Measurements from ENCODE around the gene CACNA1C.

CACNA1C gene

GRCh38 chr12:2190896-2191533 is 138.2 kb downstream of the CACNA1C start:
- no peak overlapping the region for H3K27ac ChIP-seq (ENCODE audit: low read depth in 2 of 2, low read length in 2 of 2)
- no peaks in the 10 kb centered on the region for H3K27me3 ChIP-seq (ENCODE audit: control insufficient read depth in 2 of 2, insufficient read depth in 2 of 2, low read length in 2 of 2)
- no peaks in the 10 kb centered on the region for H3K9me3 ChIP-seq (ENCODE audit: control insufficient read depth in 2 of 2, low read length in 2 of 2)
- H3K4me3 ChIP-seq (ENCODE audit: low read length in 2 of 2), result no peak overlapping the region
- H3K4me1 ChIP-seq (ENCODE audit: control insufficient read depth in 2 of 2, insufficient read depth in 2 of 2, low read length in 2 of 2), result no peaks in the 10 kb centered on the region
- H3K9ac ChIP-seq (ENCODE audit: low read depth in 1 of 2, low read length in 2 of 2), result no peak overlapping the region
- H3K36me3 ChIP-seq (ENCODE audit: control insufficient read depth in 2 of 2, insufficient read depth in 2 of 2, low read length in 2 of 2), result no peaks in the 10 kb centered on the region

- H3K27ac ChIP-seq (ENCODE audit: low read depth in 2 of 2, low read length in 2 of 2), result no peak overlapping the region
These were observed 138.9 kb downstream of the CACNA1C start for GRCh38 chr12:2191534-2192153.

GRCh38 chr12:2192231-2192630 is 139.4 kb downstream of the CACNA1C start:
- no peaks in the 10 kb centered on the region for H3K27me3 ChIP-seq (ENCODE audit: control insufficient read depth in 2 of 2, insufficient read depth in 2 of 2, low read length in 2 of 2)
- H3K4me1 ChIP-seq (ENCODE audit: control insufficient read depth in 2 of 2, insufficient read depth in 2 of 2, low read length in 2 of 2), result no peaks in the 10 kb centered on the region
- H3K9ac ChIP-seq (ENCODE audit: low read depth in 1 of 2, low read length in 2 of 2), result no peak overlapping the region
- no peaks in the 10 kb centered on the region for H3K9me3 ChIP-seq (ENCODE audit: control insufficient read depth in 2 of 2, low read length in 2 of 2)
- no peak overlapping the region for H3K27ac ChIP-seq (ENCODE audit: low read depth in 2 of 2, low read length in 2 of 2)
- H3K4me3 ChIP-seq (ENCODE audit: low read length in 2 of 2), result no peak overlapping the region
- no peaks in the 10 kb centered on the region for H3K36me3 ChIP-seq (ENCODE audit: control insufficient read depth in 2 of 2, insufficient read depth in 2 of 2, low read length in 2 of 2)

More at GRCh38 chr12:2191534-2192153, 138.9 kb downstream of the CACNA1C start:
- Histone ChIP-seq H3K36me3 (ENCODE audit: control insufficient read depth in 2 of 2, insufficient read depth in 2 of 2, low read length in 2 of 2) (no peaks in the 10 kb centered on the region), H3K4me3 (ENCODE audit: low read length in 2 of 2) (no peak overlapping the region), H3K9ac (ENCODE audit: low read depth in 1 of 2, low read length in 2 of 2) (no peak overlapping the region), H3K9me3 (ENCODE audit: control insufficient read depth in 2 of 2, low read length in 2 of 2) (no peaks in the 10 kb centered on the region), H3K4me1 (ENCODE audit: control insufficient read depth in 2 of 2, insufficient read depth in 2 of 2, low read length in 2 of 2) (no peaks in the 10 kb centered on the region), H3K27me3 (ENCODE audit: control insufficient read depth in 2 of 2, insufficient read depth in 2 of 2, low read length in 2 of 2) (no peaks in the 10 kb centered on the region)

GRCh38 chr12:2194060-2194459 is 141.3 kb downstream of the CACNA1C start:
- no peak overlapping the region for H3K27ac ChIP-seq (ENCODE audit: low read depth in 2 of 2, low read length in 2 of 2)
- H3K27me3 ChIP-seq (ENCODE audit: control insufficient read depth in 2 of 2, insufficient read depth in 2 of 2, low read length in 2 of 2), result no peaks in the 10 kb centered on the region
- H3K4me3 ChIP-seq (ENCODE audit: low read length in 2 of 2), result no peak overlapping the region
- no peaks in the 10 kb centered on the region for H3K36me3 ChIP-seq (ENCODE audit: control insufficient read depth in 2 of 2, insufficient read depth in 2 of 2, low read length in 2 of 2)
- no peak overlapping the region for H3K9ac ChIP-seq (ENCODE audit: low read depth in 1 of 2, low read length in 2 of 2)
- no peaks in the 10 kb centered on the region for H3K9me3 ChIP-seq (ENCODE audit: control insufficient read depth in 2 of 2, low read length in 2 of 2)
- no peaks in the 10 kb centered on the region for H3K4me1 ChIP-seq (ENCODE audit: control insufficient read depth in 2 of 2, insufficient read depth in 2 of 2, low read length in 2 of 2)

GRCh38 chr12:2194571-2194970 is 141.8 kb downstream of the CACNA1C start:
- Histone ChIP-seq H3K27me3 (ENCODE audit: control insufficient read depth in 2 of 2, insufficient read depth in 2 of 2, low read length in 2 of 2) (no peaks in the 10 kb centered on the region), H3K4me1 (ENCODE audit: control insufficient read depth in 2 of 2, insufficient read depth in 2 of 2, low read length in 2 of 2) (no peaks in the 10 kb centered on the region), H3K36me3 (ENCODE audit: control insufficient read depth in 2 of 2, insufficient read depth in 2 of 2, low read length in 2 of 2) (no peaks in the 10 kb centered on the region), H3K4me3 (ENCODE audit: low read length in 2 of 2) (no peak overlapping the region), H3K9me3 (ENCODE audit: control insufficient read depth in 2 of 2, low read length in 2 of 2) (no peaks in the 10 kb centered on the region), H3K9ac (ENCODE audit: low read depth in 1 of 2, low read length in 2 of 2) (no peak overlapping the region), H3K27ac (ENCODE audit: low read depth in 2 of 2, low read length in 2 of 2) (no peak overlapping the region)

GRCh38 chr12:2195085-2195484 is 142.3 kb downstream of the CACNA1C start:
- Histone ChIP-seq H3K4me1 (ENCODE audit: control insufficient read depth in 2 of 2, insufficient read depth in 2 of 2, low read length in 2 of 2) (no peaks in the 10 kb centered on the region), H3K9me3 (ENCODE audit: control insufficient read depth in 2 of 2, low read length in 2 of 2) (no peaks in the 10 kb centered on the region), H3K36me3 (ENCODE audit: control insufficient read depth in 2 of 2, insufficient read depth in 2 of 2, low read length in 2 of 2) (no peaks in the 10 kb centered on the region), H3K27ac (ENCODE audit: low read depth in 2 of 2, low read length in 2 of 2) (no peak overlapping the region), H3K4me3 (ENCODE audit: low read length in 2 of 2) (no peak overlapping the region), H3K9ac (ENCODE audit: low read depth in 1 of 2, low read length in 2 of 2) (no peak overlapping the region), H3K27me3 (ENCODE audit: control insufficient read depth in 2 of 2, insufficient read depth in 2 of 2, low read length in 2 of 2) (no peaks in the 10 kb centered on the region)

- H3K9ac ChIP-seq (ENCODE audit: low read depth in 1 of 2, low read length in 2 of 2), result no peak overlapping the region
- no peaks in the 10 kb centered on the region for H3K36me3 ChIP-seq (ENCODE audit: control insufficient read depth in 2 of 2, insufficient read depth in 2 of 2, low read length in 2 of 2)
- no peaks in the 10 kb centered on the region for H3K27me3 ChIP-seq (ENCODE audit: control insufficient read depth in 2 of 2, insufficient read depth in 2 of 2, low read length in 2 of 2)
- no peak overlapping the region for H3K4me3 ChIP-seq (ENCODE audit: low read length in 2 of 2)
- no peaks in the 10 kb centered on the region for H3K4me1 ChIP-seq (ENCODE audit: control insufficient read depth in 2 of 2, insufficient read depth in 2 of 2, low read length in 2 of 2)
- H3K9me3 ChIP-seq (ENCODE audit: control insufficient read depth in 2 of 2, low read length in 2 of 2), result no peaks in the 10 kb centered on the region
- H3K27ac ChIP-seq (ENCODE audit: low read depth in 2 of 2, low read length in 2 of 2), result no peak overlapping the region
These were observed 145.3 kb downstream of the CACNA1C start for GRCh38 chr12:2198005-2198501.

GRCh38 chr12:2198542-2198941 is 145.8 kb downstream of the CACNA1C start:
- Histone ChIP-seq H3K9me3 (ENCODE audit: control insufficient read depth in 2 of 2, low read length in 2 of 2) (no peaks in the 10 kb centered on the region), H3K27me3 (ENCODE audit: control insufficient read depth in 2 of 2, insufficient read depth in 2 of 2, low read length in 2 of 2) (no peaks in the 10 kb centered on the region), H3K27ac (ENCODE audit: low read depth in 2 of 2, low read length in 2 of 2) (no peak overlapping the region), H3K36me3 (ENCODE audit: control insufficient read depth in 2 of 2, insufficient read depth in 2 of 2, low read length in 2 of 2) (no peaks in the 10 kb centered on the region), H3K9ac (ENCODE audit: low read depth in 1 of 2, low read length in 2 of 2) (no peak overlapping the region), H3K4me1 (ENCODE audit: control insufficient read depth in 2 of 2, insufficient read depth in 2 of 2, low read length in 2 of 2) (no peaks in the 10 kb centered on the region), H3K4me3 (ENCODE audit: low read length in 2 of 2) (no peak overlapping the region)

GRCh38 chr12:2205996-2206395 is 153.2 kb downstream of the CACNA1C start:
- H3K27ac ChIP-seq (ENCODE audit: low read depth in 2 of 2, low read length in 2 of 2), result no peak overlapping the region
- H3K4me1 ChIP-seq (ENCODE audit: control insufficient read depth in 2 of 2, insufficient read depth in 2 of 2, low read length in 2 of 2), result no peaks in the 10 kb centered on the region
- no peaks in the 10 kb centered on the region for H3K36me3 ChIP-seq (ENCODE audit: control insufficient read depth in 2 of 2, insufficient read depth in 2 of 2, low read length in 2 of 2)
- no peak overlapping the region for H3K4me3 ChIP-seq (ENCODE audit: low read length in 2 of 2)
- H3K9ac ChIP-seq (ENCODE audit: low read depth in 1 of 2, low read length in 2 of 2), result no peak overlapping the region
- no peaks in the 10 kb centered on the region for H3K27me3 ChIP-seq (ENCODE audit: control insufficient read depth in 2 of 2, insufficient read depth in 2 of 2, low read length in 2 of 2)
- H3K9me3 ChIP-seq (ENCODE audit: control insufficient read depth in 2 of 2, low read length in 2 of 2), result no peaks in the 10 kb centered on the region

- no peaks in the 10 kb centered on the region for H3K4me1 ChIP-seq (ENCODE audit: control insufficient read depth in 2 of 2, insufficient read depth in 2 of 2, low read length in 2 of 2)
- H3K36me3 ChIP-seq (ENCODE audit: control insufficient read depth in 2 of 2, insufficient read depth in 2 of 2, low read length in 2 of 2), result no peaks in the 10 kb centered on the region
- no peaks in the 10 kb centered on the region for H3K27me3 ChIP-seq (ENCODE audit: control insufficient read depth in 2 of 2, insufficient read depth in 2 of 2, low read length in 2 of 2)
- H3K9ac ChIP-seq (ENCODE audit: low read depth in 1 of 2, low read length in 2 of 2), result no peak overlapping the region
- no peak overlapping the region for H3K4me3 ChIP-seq (ENCODE audit: low read length in 2 of 2)
- no peak overlapping the region for H3K27ac ChIP-seq (ENCODE audit: low read depth in 2 of 2, low read length in 2 of 2)
- no peaks in the 10 kb centered on the region for H3K9me3 ChIP-seq (ENCODE audit: control insufficient read depth in 2 of 2, low read length in 2 of 2)
These were observed 156.2 kb downstream of the CACNA1C start for GRCh38 chr12:2208837-2209635.
